Left cardiac atrium (tissue), 4 donors: Measurements from ENCODE around the gene RCC2. TPM values are rescaled to one million over a fixed set of nuclear protein-coding genes. Genes with fewer than 3 reads are reported as not detected.

Source experiments
- ATAC-seq, 2 donors: fragments of 200-7000 bp; cut with Tn5 transposase; one replicate each; pipeline ENCODE4 v1.9.1; 2020; ENCODE audit warnings: mild to moderate bottlenecking in 2 of 2, moderate library complexity in 2 of 2
- DNase-seq: peaks from one replicate; pipeline ENCODE4 v3.0.0-alpha.2; 2020
- intact Hi-C, 2 donors: fragments of 100-400 bp; cut with DNase I; formaldehyde crosslinking; loops; one replicate each; pipeline versions ENCODE4 v1.14.1 to v1.15.1; 2022 to 2023
- total RNA-seq, 2 donors: library from RNA; stranded (reverse); fragmentation: NEBNext Ultra II Directional; extraction: Animal tissue kit (Norgen Biotek cat#: 25700); gene quantifications; one replicate each; pipeline ENCODE4 v1.2.1, GENCODE V29; 2021
- donor health status: DM: no; HTN: yes; CAD: no.
- donor health status: DM: no; HTN: yes; CAD: no; lungs with severe emphysema.
- donor health status: DM: yes; HTN: yes; CAD: no.
- donor health status: Dilated cardiomyopathy.

The RCC2 gene
- total RNA-seq, 2 donors from 2014 or later = 15.6 to 20.8 TPM

DNA sequence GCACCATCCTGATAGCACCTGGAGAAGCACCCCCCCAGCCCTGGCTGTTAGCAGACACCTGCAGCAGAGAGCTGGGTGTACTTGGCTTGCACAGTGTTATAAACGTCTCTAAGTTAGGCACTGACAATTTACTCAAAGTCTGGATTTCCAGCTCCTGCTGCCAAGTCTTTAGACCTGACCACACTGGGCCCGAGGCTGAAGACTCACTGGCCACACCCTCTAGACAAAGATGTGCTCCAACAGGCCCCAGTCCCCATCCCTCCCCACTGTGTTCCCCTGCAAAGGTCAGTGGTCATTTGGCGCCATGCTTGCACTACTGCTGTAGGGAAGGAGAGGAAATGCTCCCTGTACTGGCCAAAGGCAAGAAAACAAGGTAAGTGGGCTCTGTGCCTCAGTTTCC is 36.4 kb downstream of the RCC2 start:
- ATAC-seq (no peak), DNase-seq (no peak)
- intact Hi-C loops = loop anchor here in 1 of 2 donors (10.0 kb wide), 1 partner anchor 278 kb away; no protein-coding TSS in a partner anchor

DNA sequence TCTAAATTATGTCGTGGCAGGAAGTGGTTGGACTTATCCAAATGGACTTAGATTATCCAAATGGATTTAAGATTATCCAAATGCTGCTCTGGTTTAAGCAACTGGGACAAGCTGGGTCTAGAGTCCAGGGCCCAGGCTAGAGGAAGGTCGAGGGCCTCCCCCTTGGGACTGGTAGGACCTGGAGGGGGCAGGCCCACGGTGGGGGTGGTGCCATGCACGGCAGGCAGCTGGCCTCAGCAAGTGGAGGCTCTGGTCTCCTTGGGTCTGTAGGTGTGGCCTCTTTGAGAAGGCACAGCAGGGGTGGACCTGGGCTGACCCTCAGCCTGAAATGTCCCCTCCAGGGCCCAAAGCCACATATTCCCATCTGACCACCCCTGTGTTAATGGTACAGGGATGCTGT is 37.6 kb downstream of the RCC2 start:
- DNase-seq (no peak), ATAC-seq (no peak)
- intact Hi-C loops = loop anchor here in 1 of 2 donors (10.0 kb wide), 1 partner anchor 277 kb away; no protein-coding TSS in a partner anchor

DNA sequence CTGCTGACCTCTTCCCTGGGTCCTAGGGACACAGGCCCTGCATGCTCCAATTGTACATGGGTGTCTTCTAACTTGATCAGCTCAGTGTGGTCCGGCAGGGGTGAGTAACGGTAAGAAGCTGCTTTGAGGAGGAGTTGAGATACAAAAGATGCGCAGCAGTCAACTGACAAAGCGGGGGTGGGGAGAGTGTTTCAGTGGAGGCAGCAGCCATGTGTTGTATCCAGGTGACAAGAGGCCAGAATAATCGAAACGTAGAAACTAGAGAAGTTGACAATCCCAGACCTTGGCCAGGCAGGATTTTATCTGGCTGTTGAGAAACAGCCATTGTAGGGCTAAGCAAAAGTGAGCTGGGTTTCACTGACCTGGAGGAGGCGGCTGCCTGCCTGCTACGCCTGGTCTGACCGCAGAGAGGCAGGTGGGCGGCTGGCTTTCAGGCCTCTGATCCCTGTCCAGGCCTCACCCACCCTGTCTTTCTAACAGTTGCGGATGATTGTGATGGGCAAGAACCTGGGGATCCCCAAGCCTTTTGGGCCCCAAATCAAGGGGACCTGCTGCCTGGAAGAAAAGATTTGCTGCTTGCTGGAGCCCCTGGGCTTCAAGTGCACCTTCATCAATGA is 38.6 kb downstream of the RCC2 start:
- ATAC-seq (no peak), DNase-seq (no peak)
- intact Hi-C loops = loop anchor here in 1 of 2 donors (10.0 kb wide), 1 partner anchor 276 kb away; no protein-coding TSS in a partner anchor

DNA sequence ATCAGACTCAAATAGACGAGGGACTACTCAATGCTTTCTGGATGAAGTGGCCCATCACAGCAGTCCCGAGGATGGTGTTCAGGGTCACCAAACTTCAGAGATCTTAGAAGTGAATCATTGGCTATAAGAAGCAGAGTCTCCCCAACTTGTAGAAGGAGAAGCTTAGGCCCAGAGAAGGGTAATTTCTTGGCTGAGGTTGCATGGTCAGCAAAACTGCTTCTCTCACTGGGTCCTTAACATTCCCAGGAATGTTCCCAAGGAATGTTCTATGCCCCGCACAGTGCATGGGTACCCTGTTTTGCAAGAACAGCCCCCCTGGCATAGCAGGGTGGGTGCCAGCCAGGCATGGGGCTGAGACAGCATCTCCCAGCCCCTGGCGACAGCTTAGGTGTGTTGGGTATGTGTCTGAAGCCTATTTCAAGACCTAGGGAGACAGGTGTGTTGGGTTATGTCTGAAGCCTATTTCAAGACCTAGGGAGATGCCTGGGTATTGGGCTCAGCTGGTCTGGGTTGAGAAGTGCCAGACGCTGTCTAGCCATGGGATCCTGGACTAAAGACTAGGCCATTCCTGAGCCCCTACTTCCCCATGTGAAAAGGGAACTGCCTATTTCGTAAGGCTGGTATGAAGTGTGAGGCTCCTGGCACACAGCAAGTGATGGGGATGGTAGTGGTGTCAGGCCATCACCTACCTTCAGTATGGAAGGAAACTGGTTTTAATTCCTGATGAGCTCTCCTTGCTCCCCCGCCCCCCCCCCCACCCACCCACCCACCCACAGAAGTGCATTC is 41.4 kb downstream of the RCC2 start:
- ATAC-seq (no peak), DNase-seq (no peak)
- intact Hi-C loops = no loop called here

DNA sequence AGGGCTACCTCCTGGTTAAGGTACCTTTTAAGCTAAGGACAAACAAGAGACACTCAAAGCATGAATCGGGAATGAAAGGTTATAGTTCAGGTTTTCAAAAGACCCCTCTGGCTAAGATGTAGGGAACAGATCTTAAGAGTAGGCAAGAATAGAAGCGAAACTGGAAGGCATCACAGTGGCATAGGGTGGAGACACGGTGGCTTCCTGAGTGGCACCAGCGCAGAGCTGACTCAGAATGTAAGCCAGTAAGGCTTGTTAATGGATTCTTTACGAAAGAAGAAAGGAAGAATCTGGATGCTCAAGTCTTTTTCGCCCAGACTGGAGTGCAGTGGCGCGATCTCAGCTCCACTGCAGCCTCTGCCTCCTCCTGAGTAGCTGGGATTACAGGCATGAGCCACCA is 46.2 kb downstream of the RCC2 start:
- intact Hi-C loops = no loop called here
- ATAC-seq (no peak), DNase-seq (no peak)

DNA sequence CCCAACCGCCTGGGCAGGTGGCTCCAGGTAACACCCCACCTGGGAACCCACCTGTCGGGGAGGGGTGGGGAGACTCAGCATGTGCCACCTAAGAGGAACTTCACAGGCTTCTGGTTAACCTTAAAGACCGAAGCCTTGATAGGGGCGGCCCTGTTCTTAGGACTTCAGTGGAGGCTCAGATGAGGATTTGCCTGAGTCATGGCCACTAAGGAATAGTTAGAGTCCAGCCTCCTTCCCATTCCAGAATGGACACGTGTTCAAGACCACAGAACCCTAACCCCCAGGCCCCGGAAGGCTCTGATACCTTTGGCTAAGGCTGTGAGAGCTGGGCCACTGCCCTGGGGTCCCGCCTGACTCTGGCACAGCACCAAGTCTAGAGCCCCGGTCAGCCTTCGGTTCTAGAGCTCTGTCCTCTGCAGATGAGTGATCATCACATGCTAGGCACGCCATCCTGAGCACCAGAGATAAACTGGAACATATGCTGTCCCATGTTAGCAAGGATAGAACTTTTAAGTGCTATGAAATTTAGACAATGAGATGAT is 47.2 kb downstream of the RCC2 start:
- intact Hi-C loops = no loop called here
- DNase-seq (no peak), ATAC-seq (no peak)

DNA sequence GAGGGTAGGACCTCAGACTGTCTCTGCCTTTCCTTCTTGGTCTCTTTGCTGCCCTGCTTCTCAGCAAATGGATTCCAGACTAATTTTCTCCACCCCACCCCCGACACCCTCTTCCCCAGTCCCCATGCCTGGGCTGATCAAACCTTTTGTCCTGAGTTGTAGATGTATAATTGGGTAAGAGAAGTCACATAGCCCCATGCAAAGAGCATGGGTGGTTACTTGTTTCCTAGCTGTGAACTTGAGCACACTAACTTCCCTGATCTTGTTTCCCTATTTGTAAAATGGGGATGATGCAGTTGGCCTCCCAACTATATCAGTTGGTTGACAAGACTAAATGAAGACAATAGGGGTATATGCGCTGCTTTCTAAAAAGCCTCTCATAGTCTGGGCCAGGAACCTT is 58.3 kb downstream of the RCC2 start:
- DNase-seq = no peak
- intact Hi-C loops = no loop called here

DNA sequence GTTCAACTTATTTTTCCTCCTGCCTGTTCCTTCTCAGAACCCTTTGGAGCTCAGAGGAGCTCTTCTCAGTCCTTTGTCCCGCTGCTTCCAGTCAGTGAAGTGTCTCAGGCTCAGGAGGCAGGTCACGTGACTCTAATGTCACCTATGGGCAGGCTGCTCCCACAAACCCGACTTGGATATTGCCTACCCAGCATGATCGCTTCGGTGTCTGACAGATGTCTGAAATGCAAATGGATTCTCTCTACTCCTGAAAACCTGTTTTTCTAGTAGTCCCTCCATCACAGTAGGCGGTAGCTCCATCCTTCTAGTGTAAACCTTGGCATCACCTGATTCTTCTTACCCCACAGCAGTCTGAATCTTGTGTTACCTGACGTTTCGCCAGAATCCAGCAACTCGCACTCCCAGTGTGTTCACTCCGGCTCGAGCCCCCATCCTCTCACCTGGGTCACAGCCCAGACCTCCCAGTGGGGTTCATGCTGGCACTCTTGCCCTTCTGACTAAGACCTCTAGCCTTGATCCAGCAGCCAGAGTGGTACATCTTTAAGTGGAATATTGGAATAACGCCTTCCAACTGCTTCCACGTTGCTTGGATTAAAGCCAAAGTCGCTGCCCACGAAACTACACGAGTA is 62.0 kb downstream of the RCC2 start:
- intact Hi-C loops = no loop called here
- ATAC-seq = no peak
- DNase-seq = no peak

More for the DNA sequence above, 58.3 kb downstream of the RCC2 start:
- ATAC-seq = no peak

DNA sequence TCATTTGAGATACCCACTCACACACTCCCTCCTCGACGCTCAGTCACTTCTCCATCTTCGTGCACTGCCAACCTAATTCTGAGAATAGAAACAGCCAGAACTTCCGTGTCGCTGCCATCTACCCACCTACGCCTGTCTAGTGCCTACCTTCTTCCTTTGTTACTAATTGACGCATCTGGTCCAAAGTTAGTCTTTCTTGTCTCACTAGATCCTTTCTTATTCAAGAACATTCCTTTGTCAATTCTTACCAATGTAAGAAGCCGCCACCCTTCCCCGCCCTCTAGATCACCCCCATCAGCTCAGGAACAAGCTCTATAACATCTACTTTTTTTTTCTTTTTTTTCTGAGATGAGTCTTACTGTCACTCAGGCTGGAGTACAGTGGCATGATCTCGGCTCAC is 63.8 kb downstream of the RCC2 start:
- intact Hi-C loops = no loop called here
- DNase-seq (no peak), ATAC-seq (no peak)

DNA sequence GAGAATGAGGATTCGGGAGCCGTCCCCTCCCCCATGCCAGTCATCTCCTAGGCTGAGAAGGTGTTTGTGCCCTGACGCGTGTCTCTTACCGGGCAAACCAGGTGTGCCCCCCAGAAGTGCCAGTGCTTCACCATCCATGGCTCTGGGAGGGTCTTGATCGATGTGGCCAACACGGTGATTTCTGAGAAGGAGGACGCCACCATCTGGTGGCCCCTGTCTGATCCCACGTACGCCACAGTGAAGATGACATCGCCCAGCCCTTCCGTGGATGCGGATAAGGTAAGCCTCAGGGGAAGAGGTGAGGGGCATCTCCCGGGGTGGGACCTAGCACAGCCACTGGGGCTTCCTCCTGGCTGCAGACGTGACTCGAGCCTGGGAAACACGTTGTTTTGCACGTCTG is 66.5 kb downstream of the RCC2 start:
- DNase-seq = no peak

DNA sequence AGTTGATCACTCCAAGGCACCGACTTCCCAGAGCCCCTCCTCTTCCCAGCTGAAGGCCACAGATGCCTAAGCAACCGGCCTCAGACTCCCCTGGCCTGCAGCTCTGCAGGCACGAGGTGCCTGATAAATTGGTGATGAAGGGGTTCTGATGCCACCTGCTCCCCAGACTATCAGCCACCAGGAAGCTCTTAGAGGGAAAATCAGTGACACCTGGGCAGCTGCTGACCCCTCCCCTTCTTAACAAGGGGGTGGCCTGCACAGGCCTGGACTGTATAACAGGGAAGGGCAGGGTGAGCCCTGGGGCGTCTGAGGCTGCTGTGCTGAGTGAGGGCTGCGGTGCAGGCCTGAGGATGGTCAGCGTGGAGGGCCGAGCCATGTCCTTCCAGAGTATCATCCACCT is 67.6 kb downstream of the RCC2 start, which contains the start of gene PADI6:
PADI6 (plus strand) TSS at position 301 of the 400 bp plus-strand sequence; CDS start at position 351, 50 bp downstream.
- DNase-seq (no peak), ATAC-seq (no peak)
- intact Hi-C loops = no loop called here

More for the DNA sequence above, 66.5 kb downstream of the RCC2 start:
- ATAC-seq = no peak
- intact Hi-C loops = no loop called here

DNA sequence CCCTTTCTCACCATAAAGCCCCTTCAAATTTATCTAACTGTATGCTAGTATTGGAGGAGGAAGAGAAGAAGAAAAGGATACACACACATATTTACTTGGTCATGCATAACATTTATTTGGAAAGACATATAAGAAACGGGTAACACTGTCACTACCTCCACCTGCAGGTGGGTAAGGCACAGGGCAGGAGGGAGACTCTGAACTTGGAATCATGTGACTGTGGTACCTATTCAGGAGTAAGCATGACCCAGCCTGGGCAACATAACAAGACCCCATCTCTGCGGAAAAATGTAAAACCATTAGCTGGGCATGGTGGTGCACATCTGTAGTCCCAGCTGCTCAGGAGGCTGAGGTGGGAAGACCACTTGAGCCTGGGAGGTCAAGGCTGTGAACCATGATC is 68.9 kb downstream of the RCC2 start:
- DNase-seq = no peak
- intact Hi-C loops = no loop called here
- no peak for ATAC-seq

DNA sequence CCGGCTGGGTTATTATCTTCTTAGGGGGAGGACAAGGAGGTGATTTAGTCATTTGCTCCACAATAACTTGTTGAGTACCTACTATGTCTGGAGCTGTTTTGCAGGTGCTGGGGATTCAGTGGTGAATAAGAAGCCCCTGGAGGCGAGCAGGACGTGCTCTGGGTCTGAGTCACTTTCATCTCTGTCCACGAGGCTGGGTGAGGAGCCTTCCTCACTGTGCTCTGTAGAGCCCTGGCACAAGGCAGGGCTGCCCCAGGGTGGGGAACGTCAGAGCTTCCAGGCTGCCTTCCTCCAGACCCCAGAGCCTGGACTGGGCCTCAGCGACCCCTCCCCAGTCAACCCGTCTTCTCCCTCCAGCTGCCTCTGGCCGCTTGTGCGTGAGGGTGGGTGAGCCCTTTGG is 70.0 kb downstream of the RCC2 start:
- DNase-seq = no peak
- ATAC-seq = no peak
- intact Hi-C loops = no loop called here

DNA sequence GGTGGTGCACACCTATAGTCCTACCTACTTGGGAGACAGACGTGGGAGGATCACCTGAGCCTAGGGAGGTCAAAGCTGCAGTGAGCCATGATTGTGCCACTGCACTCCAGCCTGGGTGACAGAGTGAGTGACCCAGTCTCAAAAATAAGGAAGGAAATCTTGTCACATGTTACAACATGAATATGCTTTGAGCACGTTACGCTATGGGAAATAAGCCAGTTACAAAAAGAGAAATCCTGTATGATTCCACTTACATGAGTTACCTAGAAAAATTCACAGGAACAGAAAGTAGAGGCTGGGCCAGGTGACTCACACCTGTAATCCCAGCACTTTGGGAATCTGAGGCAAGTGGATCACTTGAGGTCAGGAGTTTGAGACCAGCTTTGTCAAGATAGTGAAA is 74.2 kb downstream of the RCC2 start:
- ATAC-seq = no peak
- DNase-seq = no peak
- intact Hi-C loops = no loop called here

DNA sequence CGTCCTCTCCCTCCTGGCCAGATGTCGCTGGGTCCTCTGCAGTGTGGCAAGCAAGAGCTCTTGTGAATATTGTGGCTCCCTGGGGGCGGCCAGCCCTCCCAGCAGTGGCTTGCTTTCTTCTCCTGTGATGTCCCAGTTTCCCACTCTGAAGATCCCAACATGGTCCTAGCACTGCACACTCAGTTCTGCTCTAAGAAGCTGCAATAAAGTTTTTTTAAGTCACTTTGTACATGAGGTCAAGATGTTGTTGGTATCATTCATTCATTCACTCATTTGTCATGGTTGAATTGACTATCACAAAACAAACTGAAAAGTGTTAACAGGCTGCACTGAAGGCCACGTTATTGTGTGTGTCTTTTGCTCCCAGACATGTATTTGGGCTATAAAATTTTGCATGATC is 75.7 kb downstream of the RCC2 start:
- ATAC-seq (no peak), DNase-seq (no peak)
- intact Hi-C loops = no loop called here

DNA sequence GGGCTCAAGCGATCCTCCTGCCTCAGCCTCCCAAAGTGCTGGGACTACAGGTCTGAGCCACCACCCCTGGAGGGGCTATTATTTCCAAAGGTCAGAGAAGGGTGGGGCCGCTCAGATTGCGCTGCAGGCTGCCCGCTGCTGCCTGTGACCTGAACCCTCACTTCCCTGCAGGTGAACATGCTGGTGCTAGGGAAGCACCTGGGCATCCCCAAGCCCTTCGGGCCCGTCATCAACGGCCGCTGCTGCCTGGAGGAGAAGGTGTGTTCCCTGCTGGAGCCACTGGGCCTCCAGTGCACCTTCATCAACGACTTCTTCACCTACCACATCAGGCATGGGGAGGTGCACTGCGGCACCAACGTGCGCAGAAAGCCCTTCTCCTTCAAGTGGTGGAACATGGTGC is 76.1 kb downstream of the RCC2 start:
- DNase-seq (no peak), ATAC-seq (no peak)
- intact Hi-C loops = no loop called here

DNA sequence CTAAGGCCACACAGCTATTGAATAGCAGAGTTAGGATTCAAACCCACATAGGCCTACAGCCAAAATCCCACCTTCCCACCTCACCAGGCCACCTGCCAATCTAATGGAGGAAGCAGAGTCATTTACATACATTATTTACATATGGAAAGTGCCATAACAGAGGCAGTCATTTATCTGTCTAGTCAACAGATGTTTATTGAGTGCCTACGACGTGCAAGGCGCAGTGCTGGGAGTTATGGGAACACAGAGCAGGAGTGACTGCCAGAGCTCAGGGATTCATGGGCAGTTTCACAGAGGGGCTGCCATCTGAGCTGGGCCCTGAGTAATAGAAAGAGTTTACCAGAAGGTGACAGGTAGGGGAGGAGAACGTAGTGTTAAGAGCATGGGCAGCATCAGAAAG is 77.8 kb downstream of the RCC2 start:
- ATAC-seq (no peak), DNase-seq (no peak)
- intact Hi-C loops = no loop called here

DNA sequence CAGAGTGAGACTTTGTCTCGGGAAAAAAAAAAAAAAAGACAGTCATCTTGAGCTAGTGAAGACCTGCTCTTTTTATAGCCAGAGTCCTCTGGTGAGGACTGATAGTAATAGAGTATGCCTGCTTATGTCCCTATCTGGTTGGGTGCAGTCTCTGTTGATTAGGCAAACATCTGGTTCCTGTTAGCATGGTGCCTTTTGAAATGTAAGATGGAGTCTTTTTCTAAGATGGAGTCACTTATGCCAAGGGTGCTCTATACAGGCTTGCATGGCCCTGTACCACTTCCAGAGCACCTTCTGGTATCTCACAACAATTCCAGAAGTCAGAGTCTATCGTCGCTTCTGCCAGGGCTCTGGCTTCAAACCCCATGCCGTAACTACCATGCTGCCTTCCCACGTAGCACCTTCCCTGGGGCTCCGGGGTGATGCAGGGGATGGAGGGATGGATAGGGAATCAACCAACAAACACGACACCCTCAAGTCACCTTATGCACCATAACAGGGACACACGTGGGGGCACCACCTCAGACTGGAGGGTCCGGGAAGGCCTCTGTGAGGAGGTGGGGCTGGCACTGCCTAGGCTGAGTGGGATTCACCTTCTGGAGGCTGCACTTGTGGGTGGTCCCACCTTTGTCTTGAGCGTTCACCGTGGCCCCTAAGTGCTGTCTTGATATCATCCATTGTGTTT is 79.1 kb downstream of the RCC2 start:
- DNase-seq = no peak
- intact Hi-C loops = no loop called here
- ATAC-seq = no peak

DNA sequence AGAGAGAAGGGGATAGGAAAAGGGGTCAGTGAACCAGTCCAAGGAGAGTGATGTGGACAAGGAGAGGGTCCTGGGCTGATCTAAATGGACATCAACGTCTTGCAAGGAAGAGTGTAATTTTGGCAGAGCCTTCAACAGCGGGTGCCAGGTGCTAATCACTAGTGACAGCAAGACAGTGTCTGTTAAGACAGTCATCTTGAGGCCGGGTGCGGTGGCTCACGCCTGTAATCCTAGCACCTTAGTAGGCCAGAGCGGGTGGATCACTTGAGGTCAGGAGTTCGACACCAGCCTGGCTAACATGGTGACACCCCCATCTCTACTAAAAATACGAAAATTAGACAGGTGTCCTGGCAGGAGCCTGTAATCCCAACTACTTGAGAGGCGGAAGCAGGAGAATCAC is 79.7 kb downstream of the RCC2 start:
- DNase-seq (no peak), ATAC-seq (no peak)
- intact Hi-C loops = no loop called here

DNA sequence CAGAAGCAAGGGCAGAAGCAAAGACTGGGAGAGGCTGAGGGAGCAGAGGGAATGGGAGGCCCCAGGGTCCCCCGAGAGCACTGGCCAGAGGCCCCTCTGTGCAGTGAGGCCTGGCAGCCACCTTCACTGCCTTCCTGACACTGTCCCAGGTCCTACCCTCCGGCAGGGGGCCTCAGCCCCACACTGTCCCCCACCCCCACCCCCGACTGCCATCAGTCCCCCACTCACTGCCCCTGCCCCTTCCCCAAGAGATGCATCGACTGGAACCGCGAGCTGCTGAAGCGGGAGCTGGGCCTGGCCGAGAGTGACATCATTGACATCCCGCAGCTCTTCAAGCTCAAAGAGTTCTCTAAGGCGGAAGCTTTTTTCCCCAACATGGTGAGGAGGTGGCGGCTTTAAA is 80.4 kb downstream of the RCC2 start:
- intact Hi-C loops = no loop called here
- ATAC-seq = no peak

More for the DNA sequence above, 80.4 kb downstream of the RCC2 start:
- no peak for DNase-seq
